Thymus (tissue), 14 donors: ENCODE measurements around the gene TGFBR2. TPM values are rescaled to one million over a fixed set of nuclear protein-coding genes. Genes with fewer than 3 reads are reported as not detected.
A peak's percentile ranks its signal among the peaks of the same experiment; 100 is the strongest.

Experiments
- DNase-seq, 9 donors: peaks; one replicate each; pipeline ENCODE4 v3.0.0-alpha.2; 2013; ENCODE audit warnings: low spot score in 9 of 9, low read depth in 6 of 9, missing footprints in 1 of 9
- H3K27ac ChIP-seq, 2 donors: one replicate each; pipeline ENCODE4 v1.5.1; 2013; ENCODE audit warnings: control low read depth in 1 of 2, low read depth in 1 of 2, low read length in 1 of 2, mild to moderate bottlenecking in 1 of 2, moderate library complexity in 1 of 2
- H3K27me3 ChIP-seq, 2 donors: one replicate each; pipeline ENCODE4 v1.5.1; 2013; ENCODE audit warnings: low read length in 1 of 2; ENCODE audit not compliant: control insufficient read depth in 2 of 2, insufficient read depth in 1 of 2
- H3K36me3 ChIP-seq, 2 donors: one replicate each; pipeline ENCODE4 v1.5.1; 2013; ENCODE audit warnings: low read length in 1 of 2, mild to moderate bottlenecking in 1 of 2, moderate library complexity in 1 of 2; ENCODE audit not compliant: control insufficient read depth in 2 of 2, insufficient read depth in 2 of 2
- H3K4me1 ChIP-seq, 2 donors: one replicate each; pipeline ENCODE4 v1.5.1; 2013; ENCODE audit warnings: low read length in 2 of 2; ENCODE audit not compliant: control insufficient read depth in 2 of 2, insufficient read depth in 2 of 2
- H3K4me3 ChIP-seq, 2 donors: one replicate each; pipeline ENCODE4 v1.5.1; 2013; ENCODE audit warnings: low read length in 2 of 2, control low read depth in 1 of 2, mild to moderate bottlenecking in 1 of 2
- H3K9me3 ChIP-seq, 2 donors: one replicate each; pipeline ENCODE4 v1.5.1; 2013; ENCODE audit warnings: low read length in 1 of 2, mild to moderate bottlenecking in 1 of 2; ENCODE audit not compliant: control insufficient read depth in 2 of 2, insufficient read depth in 1 of 2
- WGBS: extraction: QIAGEN DNeasy Blood & Tissue Kit; methylation state at CpG from one replicate; pipeline ENCODE4 v1.1.7; 2013; 5-methylcytosine and 5-hydroxymethylcytosine counted together
- long read RNA-seq, 10 donors: transcript quantifications; one replicate each; lab custom pipeline, GENCODE V29; 2026
- polyA plus RNA-seq: library from polyadenylated mRNA; stranded (reverse); fragments of 200-250 nt; gene quantifications from one replicate; pipeline ENCODE4 v1.2.3, GENCODE V29; 2013
- total RNA-seq: library from RNA; stranded (reverse); fragments of 120-200 nt; gene quantifications from one replicate; pipeline ENCODE4 v1.2.4, GENCODE V29; 2013
- donor health status: healthy.

Gene TGFBR2
- total RNA-seq (41.0 TPM), polyA plus RNA-seq (51.3 TPM)
- long read RNA-seq, donor 1, full-length matches to known transcripts, result 2 of 2 reads
- long read RNA-seq, donor 1, partial matches to known transcripts, result 0 of 2 reads
- long read RNA-seq, donor 1, other reads (novel, unspliced or antisense), result 0 of 2 reads
- long read RNA-seq, donor 2, full-length matches to known transcripts, result 28 of 28 reads
- long read RNA-seq, donor 2, partial matches to known transcripts, result 0 of 28 reads
- long read RNA-seq, donor 2, other reads (novel, unspliced or antisense), result 0 of 28 reads
- long read RNA-seq, donor 3, full-length matches to known transcripts, result 15 of 15 reads
- long read RNA-seq, donor 3, partial matches to known transcripts, result 0 of 15 reads
- long read RNA-seq, donor 3, other reads (novel, unspliced or antisense), result 0 of 15 reads
- long read RNA-seq, donor 4, full-length matches to known transcripts, result 6 of 11 reads
- long read RNA-seq, donor 4, partial matches to known transcripts, result 5 of 11 reads
- long read RNA-seq, donor 4, other reads (novel, unspliced or antisense), result 0 of 11 reads
- long read RNA-seq, donor 5, full-length matches to known transcripts, result 25 of 31 reads
- long read RNA-seq, donor 5, partial matches to known transcripts, result 6 of 31 reads
- long read RNA-seq, donor 5, other reads (novel, unspliced or antisense), result 0 of 31 reads
- long read RNA-seq, donor 6, full-length matches to known transcripts, result 10 of 24 reads
- long read RNA-seq, donor 6, partial matches to known transcripts, result 14 of 24 reads
- long read RNA-seq, donor 6, other reads (novel, unspliced or antisense), result 0 of 24 reads
- long read RNA-seq, donor 7, full-length matches to known transcripts, result 20 of 20 reads
- long read RNA-seq, donor 7, partial matches to known transcripts, result 0 of 20 reads
- long read RNA-seq, donor 7, other reads (novel, unspliced or antisense), result 0 of 20 reads
- long read RNA-seq, donor 8, full-length matches to known transcripts, result 7 of 14 reads
- long read RNA-seq, donor 8, partial matches to known transcripts, result 7 of 14 reads
- long read RNA-seq, donor 8, other reads (novel, unspliced or antisense), result 0 of 14 reads
- long read RNA-seq, donor 9, full-length matches to known transcripts, result 7 of 7 reads
- long read RNA-seq, donor 9, partial matches to known transcripts, result 0 of 7 reads
- long read RNA-seq, donor 9, other reads (novel, unspliced or antisense), result 0 of 7 reads
- long read RNA-seq, donor 10, full-length matches to known transcripts, result 12 of 41 reads
- long read RNA-seq, donor 10, partial matches to known transcripts, result 29 of 41 reads
- long read RNA-seq, donor 10, other reads (novel, unspliced or antisense), result 0 of 41 reads

- no peaks in the 10 kb centered on the region for H3K9me3 ChIP-seq
- H3K4me1 ChIP-seq, result peaks cover 24 to 40% of the 10 kb centered on the region in 2 donors
Measured at GRCh38 chr3:30606301-30607031, at the start of gene TGFBR2. Gene TGFBR2 (plus strand): TSS chr3:30606601. CDS start chr3:30606884, 283 bp downstream.

DNA sequence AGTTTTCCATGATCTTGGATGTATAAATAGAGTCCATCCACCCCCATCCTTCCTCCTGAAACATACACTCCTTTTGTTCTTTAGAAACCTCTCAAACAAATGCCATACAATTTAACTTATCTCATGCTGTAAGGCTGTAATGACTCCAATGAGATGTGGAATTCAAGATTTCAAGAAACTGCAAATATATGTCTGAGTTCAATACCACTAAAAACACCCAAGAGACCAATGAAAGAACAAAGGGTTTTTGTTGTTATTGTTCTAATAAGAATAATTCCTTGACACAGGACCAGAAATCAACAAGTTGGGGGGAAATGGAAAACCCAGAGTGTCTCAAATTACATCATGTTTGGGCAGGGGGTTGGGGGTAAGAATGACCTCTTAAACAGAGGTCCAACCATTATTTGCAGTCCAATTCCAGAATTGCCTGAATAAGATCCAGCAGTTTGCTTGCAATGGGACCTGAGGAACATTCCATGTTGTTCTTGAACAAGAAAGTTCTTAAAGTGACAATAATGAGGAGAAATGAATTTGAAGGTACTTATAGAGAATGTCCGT, 48.6 kb upstream of the TGFBR2 start:
- WGBS, result 99% methylated on average over 1 of the region's 1 CpG
- Histone ChIP-seq H3K27ac (no peak overlapping the region), H3K27me3 (no peaks in the 10 kb centered on the region), H3K36me3 (no peaks in the 10 kb centered on the region), H3K4me1 (no peaks in the 10 kb centered on the region), H3K4me3 (no peak overlapping the region), H3K9me3 (no peaks in the 10 kb centered on the region)
- no peak for DNase-seq

More at GRCh38 chr3:30606301-30607031, at the start of gene TGFBR2:
- Histone ChIP-seq H3K27me3 (no peaks in the 10 kb centered on the region), H3K4me3 (peak within 1 kb of the TSS; percentile 81 to 84), H3K36me3 (no peaks in the 10 kb centered on the region), H3K27ac (peak within 1 kb of the TSS; percentile 94 to 95)
- under 1% methylated on average over 71 of the region's 71 CpGs for WGBS
- DNase-seq, result peak in 5 of 9 donors; percentile 60 to 85 (median 73)

- 100% methylated on average over 1 of the region's 1 CpG for WGBS
- Histone ChIP-seq H3K9me3 (no peaks in the 10 kb centered on the region), H3K27ac (no peak overlapping the region), H3K27me3 (no peaks in the 10 kb centered on the region), H3K36me3 (no peaks in the 10 kb centered on the region), H3K4me3 (no peak overlapping the region), H3K4me1 (no peaks in the 10 kb centered on the region)
- DNase-seq, result no peak
Measured at GRCh38 chr3:30563956-30564355, 42.4 kb upstream of the TGFBR2 start.

DNA sequence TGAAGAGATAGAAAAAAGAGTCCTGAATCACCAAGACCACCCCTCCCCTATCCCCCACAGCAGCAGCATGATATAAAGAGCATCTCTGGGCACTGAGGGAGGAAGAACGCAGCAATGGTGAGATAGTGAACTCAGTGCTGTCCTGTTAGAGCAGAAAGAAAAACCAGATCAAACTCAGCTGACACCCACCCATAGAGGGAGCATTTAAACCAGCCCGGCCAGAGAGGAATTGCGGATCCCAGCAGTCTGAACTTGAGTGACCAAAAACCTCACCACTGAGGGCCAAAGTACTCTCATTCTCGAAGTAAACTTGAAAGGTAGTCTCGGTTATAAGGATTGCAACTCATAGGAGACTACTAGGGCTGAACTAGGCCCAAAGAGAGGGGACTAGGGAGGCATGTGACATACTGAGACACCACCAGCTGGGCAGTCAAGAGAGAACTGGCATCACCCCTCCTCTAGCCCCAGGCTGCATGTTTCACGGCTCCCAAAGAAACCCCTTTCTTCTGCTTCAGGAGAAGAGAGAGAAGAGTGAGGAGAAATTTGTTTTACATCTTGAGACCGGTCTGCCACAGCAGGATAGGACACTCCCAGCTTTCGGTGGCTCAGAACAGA, 39.2 kb upstream of the TGFBR2 start:
- no peaks in the 10 kb centered on the region for H3K36me3 ChIP-seq
- DNase-seq, result no peak
- H3K27ac ChIP-seq, result no peak overlapping the region
- H3K9me3 ChIP-seq, result no peaks in the 10 kb centered on the region
- 97% methylated on average over 8 of the region's 8 CpGs for WGBS
- H3K4me3 ChIP-seq, result no peak overlapping the region
- H3K4me1 ChIP-seq, result no peaks in the 10 kb centered on the region
- no peaks in the 10 kb centered on the region for H3K27me3 ChIP-seq

DNA sequence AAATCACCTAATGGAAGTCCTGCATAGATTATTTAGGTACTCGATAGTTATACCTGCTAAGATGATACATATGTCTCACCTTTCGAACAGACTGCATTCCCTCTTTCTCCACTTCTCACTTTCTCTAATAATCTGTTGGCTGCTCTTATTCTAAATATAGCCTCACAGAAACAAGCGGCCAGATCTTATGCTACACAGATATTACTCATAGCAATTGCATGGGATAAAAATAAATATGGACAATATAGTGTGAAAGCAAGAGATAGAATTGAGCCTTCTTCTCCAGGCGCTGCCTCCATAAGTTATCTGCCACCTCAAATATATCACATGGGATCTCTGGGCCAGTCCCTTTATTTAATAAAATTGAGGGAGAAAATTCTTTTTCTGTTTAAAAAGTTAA, 29.5 kb upstream of the TGFBR2 start:
- DNase-seq, result no peak
- Histone ChIP-seq H3K9me3 (no peaks in the 10 kb centered on the region), H3K4me3 (no peak overlapping the region), H3K36me3 (no peaks in the 10 kb centered on the region), H3K27me3 (no peaks in the 10 kb centered on the region), H3K27ac (no peak overlapping the region), H3K4me1 (no peaks in the 10 kb centered on the region)
- WGBS, result 73% methylated on average over 4 of the region's 4 CpGs

DNA sequence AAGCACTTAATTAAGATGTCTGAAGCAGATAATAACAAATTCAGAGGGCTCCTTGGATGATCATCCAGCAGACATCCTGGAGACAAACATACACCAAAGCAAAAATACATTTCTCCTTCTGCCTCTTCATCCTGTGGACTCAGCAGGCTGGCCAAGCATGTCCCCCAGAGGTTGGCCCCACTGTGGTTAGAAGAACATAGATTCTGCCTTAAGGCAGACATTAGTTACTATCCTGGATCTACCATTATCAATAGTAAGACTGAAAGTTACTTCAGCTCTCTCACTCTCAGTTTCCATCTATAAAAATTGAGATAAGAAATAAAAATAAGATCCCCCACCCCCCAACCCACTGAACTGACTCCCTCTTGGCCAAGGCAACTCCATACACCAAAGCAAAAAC, 28.6 kb upstream of the TGFBR2 start:
- no peaks in the 10 kb centered on the region for H3K9me3 ChIP-seq
- H3K4me1 ChIP-seq, result no peaks in the 10 kb centered on the region
- H3K27ac ChIP-seq, result no peak overlapping the region
- DNase-seq, result no peak
- H3K36me3 ChIP-seq, result no peaks in the 10 kb centered on the region
- no peaks in the 10 kb centered on the region for H3K27me3 ChIP-seq
- no peak overlapping the region for H3K4me3 ChIP-seq

GRCh38 chr3:30578479-30578878, 27.9 kb upstream of the TGFBR2 start:
- Histone ChIP-seq H3K4me3 (no peak overlapping the region), H3K27me3 (no peaks in the 10 kb centered on the region), H3K4me1 (no peaks in the 10 kb centered on the region), H3K9me3 (no peaks in the 10 kb centered on the region), H3K36me3 (no peaks in the 10 kb centered on the region), H3K27ac (no peak overlapping the region)
- WGBS, result 95% methylated on average over 4 of the region's 4 CpGs
- no peak for DNase-seq
